Gastrocnemius medialis (tissue), 4 donors: ENCODE results near the gene CELF4. TPM values are rescaled to one million over a fixed set of nuclear protein-coding genes. Genes with fewer than 3 reads are reported as not detected.

ENCODE experiments used
- ATAC-seq, 2 donors: fragments of 150-250 bp; one replicate each; pipeline ENCODE4 v1.9.1; 2016
- DNase-seq, 2 donors: peaks; one replicate each; pipeline ENCODE4 v3.0.0-alpha.2; 2019
- H3K27ac ChIP-seq, 4 donors: fragments of 200-600 bp; sonication (generic); 1 replicate in 1 of 4; 2 replicates in 3 of 4; pipeline ENCODE4 v1.5.1; 2016 to 2018; ENCODE audit warnings: mild to moderate bottlenecking in 2 of 4, moderate library complexity in 1 of 4
- H3K27me3 ChIP-seq, 3 donors: fragments of 200-600 bp; sonication (generic) in 2 of 3; 1 replicate in 1 of 3; 2 replicates in 2 of 3; pipeline versions ENCODE4 v1.5.1 to v1.6.0; 2016 to 2019; ENCODE audit warnings: mild to moderate bottlenecking in 1 of 3, moderate library complexity in 1 of 3
- H3K36me3 ChIP-seq, 2 donors: fragments of 200-600 bp; sonication (generic) in 1 of 2; one replicate each; pipeline ENCODE4 v1.5.1; 2017 to 2018
- H3K4me1 ChIP-seq, 2 donors: fragments of 200-600 bp; sonication (generic) in 1 of 2; one replicate each; pipeline ENCODE4 v1.5.1; 2016 to 2017; ENCODE audit warnings: mild to moderate bottlenecking in 2 of 2
- H3K4me3 ChIP-seq, 4 donors: fragments of 200-600 bp; sonication (generic) in 3 of 4; 1 replicate in 1 of 4; 2 replicates in 3 of 4; pipeline ENCODE4 v1.5.1; 2016 to 2019; ENCODE audit warnings: mild to moderate bottlenecking in 2 of 4
- H3K9me3 ChIP-seq, 3 donors: fragments of 200-600 bp; sonication (generic) in 2 of 3; 1 replicate in 1 of 3; 2 replicates in 2 of 3; pipeline ENCODE4 v1.5.1; 2016 to 2019
- POLR2A ChIP-seq, 2 donors: fragments of 450-650 bp; IDR thresholded peaks; one replicate each; pipeline ENCODE4 v1.6.1; 2017; ENCODE audit warnings: antibody characterized with exemption in 2 of 2, mild to moderate bottlenecking in 2 of 2, moderate library complexity in 2 of 2
- in situ Hi-C, 4 donors: fragments of 200-750 bp; cut with MboI; loops; one replicate each; pipeline versions ENCODE4 v1.15.0 to v1.8.0; 2017; ENCODE audit warnings: low sequenced_read_pairs in 4 of 4
- intact Hi-C: fragments of 100-400 bp; cut with DNase I; formaldehyde crosslinking; loops from one replicate; pipeline ENCODE4 v1.15.1; 2023; ENCODE audit warnings: low total_unique reads
- total RNA-seq, 4 donors: library from RNA; depleted of rRNA; stranded (reverse); fragments of >200 nt; gene quantifications; one replicate each; pipeline versions ENCODE4 v1.1.0 to v1.2.3, GENCODE V29; 2016
- TF ChIP-seq, protein P1 (sequence below), 5 experiments: fragments of 450-650 bp in 3 of 5; fragments of 200-600 bp in 2 of 5; sonication (generic) in 2 of 5; IDR thresholded peaks in 4 of 5; conservative IDR thresholded peaks in 1 of 5; 1 replicate in 4 of 5; 2 replicates in 1 of 5; pipeline ENCODE4 v1.5.1; 2016 to 2019; ENCODE audit warnings: antibody characterized with exemption in 5 of 5, mild to moderate bottlenecking in 3 of 5, moderate library complexity in 3 of 5

Gene CELF4
- total RNA-seq, 4 donors from 2014 or later: not detected

GRCh38 chr18:37210781-37211180 lies 354.8 kb downstream of the CELF4 start:
- Histone ChIP-seq H3K4me1 (no peaks in the 10 kb centered on the region), H3K9me3 (no peaks in the 10 kb centered on the region), H3K36me3 (no peaks in the 10 kb centered on the region), H3K27me3 (no peaks in the 10 kb centered on the region), H3K27ac (no peak overlapping the region), H3K4me3 (no peak overlapping the region)
- intact Hi-C loops (no loop called here), in situ Hi-C loops (no loop called here)
- ATAC-seq: no peak
- TF ChIP-seq POLR2A (IDR thresholded peaks at IDR 0.05): no peak
- TF ChIP-seq, protein P1, sequence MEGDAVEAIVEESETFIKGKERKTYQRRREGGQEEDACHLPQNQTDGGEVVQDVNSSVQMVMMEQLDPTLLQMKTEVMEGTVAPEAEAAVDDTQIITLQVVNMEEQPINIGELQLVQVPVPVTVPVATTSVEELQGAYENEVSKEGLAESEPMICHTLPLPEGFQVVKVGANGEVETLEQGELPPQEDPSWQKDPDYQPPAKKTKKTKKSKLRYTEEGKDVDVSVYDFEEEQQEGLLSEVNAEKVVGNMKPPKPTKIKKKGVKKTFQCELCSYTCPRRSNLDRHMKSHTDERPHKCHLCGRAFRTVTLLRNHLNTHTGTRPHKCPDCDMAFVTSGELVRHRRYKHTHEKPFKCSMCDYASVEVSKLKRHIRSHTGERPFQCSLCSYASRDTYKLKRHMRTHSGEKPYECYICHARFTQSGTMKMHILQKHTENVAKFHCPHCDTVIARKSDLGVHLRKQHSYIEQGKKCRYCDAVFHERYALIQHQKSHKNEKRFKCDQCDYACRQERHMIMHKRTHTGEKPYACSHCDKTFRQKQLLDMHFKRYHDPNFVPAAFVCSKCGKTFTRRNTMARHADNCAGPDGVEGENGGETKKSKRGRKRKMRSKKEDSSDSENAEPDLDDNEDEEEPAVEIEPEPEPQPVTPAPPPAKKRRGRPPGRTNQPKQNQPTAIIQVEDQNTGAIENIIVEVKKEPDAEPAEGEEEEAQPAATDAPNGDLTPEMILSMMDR (IDR thresholded peaks at IDR 0.05 in 4 of 5, conservative IDR thresholded peaks at IDR 0.05 in 1 of 5): no peak
- DNase-seq: no peak

GRCh38 chr18:37207343-37207742 lies 358.3 kb downstream of the CELF4 start:
- H3K4me1 ChIP-seq: no peaks in the 10 kb centered on the region
- H3K36me3 ChIP-seq: no peaks in the 10 kb centered on the region
- no peak overlapping the region for H3K27ac ChIP-seq
- H3K27me3 ChIP-seq: no peaks in the 10 kb centered on the region
- no peak overlapping the region for H3K4me3 ChIP-seq
- DNase-seq (no peak), ATAC-seq (no peak)
- no peak for TF ChIP-seq POLR2A (IDR thresholded peaks at IDR 0.05)
- TF ChIP-seq, protein P1 (IDR thresholded peaks at IDR 0.05 in 4 of 5, conservative IDR thresholded peaks at IDR 0.05 in 1 of 5): no peak
- no peaks in the 10 kb centered on the region for H3K9me3 ChIP-seq
- intact Hi-C loops: no loop called here
- in situ Hi-C loops: no loop called here

DNA sequence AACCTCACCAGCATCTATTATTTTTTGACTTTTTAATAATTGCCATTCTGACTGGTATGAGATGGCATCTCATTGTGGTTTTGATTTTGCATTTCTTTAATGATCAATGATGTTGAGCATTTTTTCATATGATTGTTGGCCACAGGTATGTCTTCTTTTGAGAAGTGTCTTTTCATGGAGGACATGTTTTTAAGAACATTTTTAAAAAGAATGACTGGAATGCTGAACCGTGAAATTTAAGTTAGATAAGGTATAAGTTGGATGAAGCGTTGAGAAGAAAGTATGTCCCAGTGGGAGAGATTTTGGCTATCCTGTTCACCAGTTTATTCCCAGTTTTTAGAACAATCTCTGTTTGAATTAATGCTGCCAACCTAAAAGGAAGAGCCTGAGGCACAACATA lies 365.9 kb downstream of the CELF4 start:
- DNase-seq (no peak), ATAC-seq (no peak)
- Histone ChIP-seq H3K27me3 (no peaks in the 10 kb centered on the region), H3K9me3 (no peaks in the 10 kb centered on the region), H3K36me3 (no peaks in the 10 kb centered on the region), H3K4me1 (no peaks in the 10 kb centered on the region), H3K4me3 (no peak overlapping the region), H3K27ac (no peak overlapping the region)
- no peak for TF ChIP-seq POLR2A (IDR thresholded peaks at IDR 0.05)
- TF ChIP-seq, protein P1 (IDR thresholded peaks at IDR 0.05 in 4 of 5, conservative IDR thresholded peaks at IDR 0.05 in 1 of 5): no peak
- in situ Hi-C loops (loop anchor here in 1 of 4 donors (25.0 kb wide), 1 partner anchor 112 kb away; no protein-coding TSS in a partner anchor), intact Hi-C loops (no loop called here)
